ENCODE measurements around the gene CCDC9B. TPM values are rescaled to one million over a fixed set of nuclear protein-coding genes. Genes with fewer than 3 reads are reported as not detected.

Gene CCDC9B
- total RNA-seq, 6 donors from 2014 or later, result 15.5 to 140 (median 68.1) TPM

GRCh38 chr15:40367686-40368611, 27.2 kb upstream of the CCDC9B start:
- peak overlapping the region in 3 of 4 donors; percentile 50 to 73 (median 71) for H3K27ac ChIP-seq
- H3K4me1 ChIP-seq, result peaks cover 14 to 22% (median 18%) of the 10 kb centered on the region in 4 donors
- TF ChIP-seq POLR2A (IDR thresholded peaks at IDR 0.05) (no peak), EP300 (IDR thresholded peaks at IDR 0.05) (no peak), POLR2AphosphoS5 (IDR thresholded peaks at IDR 0.05) (peak in 1 of 2 donors; percentile 21), CTCF (IDR thresholded peaks at IDR 0.05) (peak; percentile 93 to 100 (median 100))
- WGBS, 2 donors, result 9 to 13% methylated on average over 10 to 12 of the region's 91 CpGs
- H3K36me3 ChIP-seq, result no peaks in the 10 kb centered on the region
- peak; percentile 95 to 97 for DNase-seq
- H3K9me3 ChIP-seq, result no peaks in the 10 kb centered on the region
- peak; percentile 91 to 93 for ATAC-seq (ENCODE audit: low FRiP score in 2 of 2)
- H3K4me3 ChIP-seq, result peak overlapping the region in 3 of 4 donors; percentile 38 to 53 (median 52)
- H3K27me3 ChIP-seq, result no peaks in the 10 kb centered on the region

- no peaks in the 10 kb centered on the region for H3K27me3 ChIP-seq
- peaks cover 13 to 19% (median 14%) of the 10 kb centered on the region in 4 donors for H3K4me1 ChIP-seq
- peak overlapping the region in 3 of 4 donors; percentile 38 to 53 (median 52) for H3K4me3 ChIP-seq
- H3K9me3 ChIP-seq, result no peaks in the 10 kb centered on the region
- WGBS, 2 donors, result 74 to 81% methylated on average over 5 of the region's 5 CpGs
- no peak for DNase-seq
- ATAC-seq (ENCODE audit: low FRiP score in 2 of 2), result no peak
- H3K27ac ChIP-seq, result peak overlapping the region in 2 of 4 donors; percentile 71 to 73
- no peaks in the 10 kb centered on the region for H3K36me3 ChIP-seq
- no peak for TF ChIP-seq POLR2AphosphoS5 (IDR thresholded peaks at IDR 0.05)
- no peak for TF ChIP-seq CTCF (IDR thresholded peaks at IDR 0.05)
- TF ChIP-seq EP300 (IDR thresholded peaks at IDR 0.05), result no peak
- TF ChIP-seq POLR2A (IDR thresholded peaks at IDR 0.05), result no peak
Observed at GRCh38 chr15:40367371-40367685, 26.6 kb upstream of the CCDC9B start.

- no peaks in the 10 kb centered on the region for H3K27me3 ChIP-seq
- ATAC-seq (ENCODE audit: low FRiP score in 2 of 2) (no peak), DNase-seq (peak in 1 of 2 donors; percentile 52)
- no peaks in the 10 kb centered on the region for H3K36me3 ChIP-seq
- no peak for TF ChIP-seq POLR2A (IDR thresholded peaks at IDR 0.05)
- no peak for TF ChIP-seq CTCF (IDR thresholded peaks at IDR 0.05)
- TF ChIP-seq POLR2AphosphoS5 (IDR thresholded peaks at IDR 0.05), result no peak
- TF ChIP-seq EP300 (IDR thresholded peaks at IDR 0.05), result no peak
- no peaks in the 10 kb centered on the region for H3K9me3 ChIP-seq
- WGBS, 2 donors, result 90 to 97% methylated on average over 4 to 14 of the region's 14 CpGs
- no peak overlapping the region for H3K4me3 ChIP-seq
- H3K27ac ChIP-seq, result peak overlapping the region in 2 of 4 donors; percentile 71 to 73
- peaks cover 13 to 17% (median 14%) of the 10 kb centered on the region in 4 donors for H3K4me1 ChIP-seq
Observed at GRCh38 chr15:40366457-40367370, 26.0 kb upstream of the CCDC9B start.

GRCh38 chr15:40365624-40366456, 25.1 kb upstream of the CCDC9B start:
- no peaks in the 10 kb centered on the region for H3K36me3 ChIP-seq
- H3K4me3 ChIP-seq, result no peak overlapping the region
- peaks cover 13 to 17% (median 14%) of the 10 kb centered on the region in 4 donors for H3K4me1 ChIP-seq
- no peaks in the 10 kb centered on the region for H3K9me3 ChIP-seq
- no peak for TF ChIP-seq POLR2AphosphoS5 (IDR thresholded peaks at IDR 0.05)
- TF ChIP-seq POLR2A (IDR thresholded peaks at IDR 0.05), result no peak
- TF ChIP-seq EP300 (IDR thresholded peaks at IDR 0.05), result no peak
- TF ChIP-seq CTCF (IDR thresholded peaks at IDR 0.05), result no peak
- DNase-seq (no peak), ATAC-seq (ENCODE audit: low FRiP score in 2 of 2) (no peak)
- no peak overlapping the region for H3K27ac ChIP-seq
- WGBS, 2 donors, result 85 to 87% methylated on average over 11 of the region's 11 CpGs
- no peaks in the 10 kb centered on the region for H3K27me3 ChIP-seq

Measured in upper lobe of left lung (tissue), 6 donors.